ENCODE measurements around the gene TMED4. TPM values are rescaled to one million over a fixed set of nuclear protein-coding genes. Genes with fewer than 3 reads are reported as not detected.
A peak's percentile ranks its signal among the peaks of the same experiment; 100 is the strongest.
"Not testable (repeated sequence)": the region's sequence is repeated elsewhere in the genome, so short reads cannot be mapped to it uniquely, and the experiment has no call there.

TMED4 gene
- total RNA-seq, 1 donor from 2014 or later = 78.4 TPM

- intact Hi-C loops (cut with micrococcal nuclease) = no loop called here
- H3K4me1 Mint-ChIP-seq = peaks cover 18% of the 10 kb centered on the region
- H3K27me3 Mint-ChIP-seq = no peaks in the 10 kb centered on the region
- no peaks in the 10 kb centered on the region for H3K9me3 Mint-ChIP-seq
- H3K4me3 Mint-ChIP-seq = no peak overlapping the region
- no peak for DNase-seq
- peaks cover 78% of the 10 kb centered on the region for H3K36me3 Mint-ChIP-seq (ENCODE audit: low read depth)
- no peak overlapping the region for H3K27ac Mint-ChIP-seq
These were observed 12.1 kb downstream of the TMED4 start for GRCh38 chr7:44569959-44570358.

GRCh38 chr7:44568771-44569560 is 13.1 kb downstream of the TMED4 start:
- Mint-ChIP-seq H3K4me3 (no peak overlapping the region), H3K27ac (no peak overlapping the region), H3K4me1 (peaks cover 9% of the 10 kb centered on the region), H3K36me3 (ENCODE audit: low read depth) (peaks cover 83% of the 10 kb centered on the region), H3K27me3 (no peaks in the 10 kb centered on the region), H3K9me3 (no peaks in the 10 kb centered on the region)
- no peak for DNase-seq
- intact Hi-C loops (cut with micrococcal nuclease) = no loop called here

- Mint-ChIP-seq H3K36me3 (ENCODE audit: low read depth) (peaks cover 77% of the 10 kb centered on the region), H3K4me3 (no peak overlapping the region), H3K27ac (no peak overlapping the region), H3K4me1 (peaks cover 8% of the 10 kb centered on the region), H3K9me3 (no peaks in the 10 kb centered on the region), H3K27me3 (no peaks in the 10 kb centered on the region)
- no peak for DNase-seq
- intact Hi-C loops (cut with micrococcal nuclease) = no loop called here
These were observed 14.1 kb downstream of the TMED4 start for GRCh38 chr7:44567884-44568283.

- DNase-seq = no peak
- Mint-ChIP-seq H3K9me3 (no peaks in the 10 kb centered on the region), H3K27ac (no peak overlapping the region), H3K4me3 (no peak overlapping the region), H3K27me3 (no peaks in the 10 kb centered on the region), H3K4me1 (no peaks in the 10 kb centered on the region), H3K36me3 (ENCODE audit: low read depth) (peaks cover 66% of the 10 kb centered on the region)
- intact Hi-C loops (cut with micrococcal nuclease) = no loop called here
These were observed 15.4 kb downstream of the TMED4 start for GRCh38 chr7:44566680-44567079.

GRCh38 chr7:44565795-44566559 is 16.1 kb downstream of the TMED4 start:
- Mint-ChIP-seq H3K36me3 (ENCODE audit: low read depth) (peaks cover 59% of the 10 kb centered on the region), H3K4me3 (no peak overlapping the region), H3K9me3 (no peaks in the 10 kb centered on the region), H3K4me1 (no peaks in the 10 kb centered on the region), H3K27me3 (no peaks in the 10 kb centered on the region), H3K27ac (no peak overlapping the region)
- DNase-seq = no peak
- intact Hi-C loops (cut with micrococcal nuclease) = loop anchor here (2.0 kb wide), 2 partner anchors 217 to 325 kb away; no protein-coding TSS in a partner anchor

- H3K36me3 Mint-ChIP-seq (ENCODE audit: low read depth) = peaks cover 53% of the 10 kb centered on the region
- H3K27me3 Mint-ChIP-seq = no peaks in the 10 kb centered on the region
- H3K4me1 Mint-ChIP-seq = no peaks in the 10 kb centered on the region
- intact Hi-C loops (cut with micrococcal nuclease) = loop anchor here (2.0 kb wide), 2 partner anchors 216 to 324 kb away; no protein-coding TSS in a partner anchor
- no peak overlapping the region for H3K4me3 Mint-ChIP-seq
- DNase-seq = peak; percentile 90
- H3K27ac Mint-ChIP-seq = peak overlapping the region; percentile 38
- no peaks in the 10 kb centered on the region for H3K9me3 Mint-ChIP-seq
These were observed 16.8 kb downstream of the TMED4 start for GRCh38 chr7:44565097-44565794.

- H3K4me1 Mint-ChIP-seq = no peaks in the 10 kb centered on the region
- H3K4me3 Mint-ChIP-seq = no peak overlapping the region
- H3K36me3 Mint-ChIP-seq (ENCODE audit: low read depth) = peaks cover 49% of the 10 kb centered on the region
- no peaks in the 10 kb centered on the region for H3K27me3 Mint-ChIP-seq
- no peak overlapping the region for H3K27ac Mint-ChIP-seq
- H3K9me3 Mint-ChIP-seq = no peaks in the 10 kb centered on the region
- DNase-seq = no peak
- intact Hi-C loops (cut with micrococcal nuclease) = loop anchor here (2.0 kb wide), 2 partner anchors 216 to 324 kb away; no protein-coding TSS in a partner anchor
These were observed 17.4 kb downstream of the TMED4 start for GRCh38 chr7:44564606-44565005.

- H3K4me3 Mint-ChIP-seq = no peak overlapping the region
- H3K27me3 Mint-ChIP-seq = no peaks in the 10 kb centered on the region
- no peak for DNase-seq
- H3K36me3 Mint-ChIP-seq (ENCODE audit: low read depth) = peaks cover 37% of the 10 kb centered on the region
- H3K4me1 Mint-ChIP-seq = no peaks in the 10 kb centered on the region
- intact Hi-C loops (cut with micrococcal nuclease) = no loop called here
- H3K9me3 Mint-ChIP-seq = no peaks in the 10 kb centered on the region
- H3K27ac Mint-ChIP-seq = no peak overlapping the region
These were observed 18.8 kb downstream of the TMED4 start for GRCh38 chr7:44563171-44563679.

GRCh38 chr7:44562622-44562962 is 19.4 kb downstream of the TMED4 start:
- H3K27ac Mint-ChIP-seq; DNase-seq; H3K4me3 Mint-ChIP-seq; H3K4me1 Mint-ChIP-seq; intact Hi-C loops (cut with micrococcal nuclease); H3K9me3 Mint-ChIP-seq; H3K27me3 Mint-ChIP-seq: not testable (repeated sequence)
- H3K36me3 Mint-ChIP-seq (ENCODE audit: low read depth) = peaks cover 32% of the 10 kb centered on the region

- peaks cover 2% of the 10 kb centered on the region for H3K27me3 Mint-ChIP-seq
- intact Hi-C loops (cut with micrococcal nuclease) = no loop called here
These were observed 19.9 kb downstream of the TMED4 start for GRCh38 chr7:44561962-44562621.

GRCh38 chr7:44561481-44561880 is 20.6 kb downstream of the TMED4 start:
- H3K36me3 Mint-ChIP-seq (ENCODE audit: low read depth) = peaks cover 23% of the 10 kb centered on the region
- no peaks in the 10 kb centered on the region for H3K4me1 Mint-ChIP-seq
- no peaks in the 10 kb centered on the region for H3K9me3 Mint-ChIP-seq
- H3K27ac Mint-ChIP-seq = no peak overlapping the region
- H3K4me3 Mint-ChIP-seq = no peak overlapping the region
- intact Hi-C loops (cut with micrococcal nuclease) = no loop called here
- H3K27me3 Mint-ChIP-seq = peaks cover 3% of the 10 kb centered on the region
- no peak for DNase-seq

More at GRCh38 chr7:44561962-44562621, 19.9 kb downstream of the TMED4 start:
- H3K27ac Mint-ChIP-seq = no peak overlapping the region
- H3K4me3 Mint-ChIP-seq = no peak overlapping the region
- no peak for DNase-seq
- no peaks in the 10 kb centered on the region for H3K4me1 Mint-ChIP-seq
- no peaks in the 10 kb centered on the region for H3K9me3 Mint-ChIP-seq
- H3K36me3 Mint-ChIP-seq (ENCODE audit: low read depth) = peaks cover 27% of the 10 kb centered on the region

- Mint-ChIP-seq H3K4me1 (no peaks in the 10 kb centered on the region), H3K9me3 (no peaks in the 10 kb centered on the region), H3K36me3 (ENCODE audit: low read depth) (peaks cover 9% of the 10 kb centered on the region), H3K4me3 (no peak overlapping the region), H3K27ac (no peak overlapping the region), H3K27me3 (peaks cover 10% of the 10 kb centered on the region)
- DNase-seq = no peak
- intact Hi-C loops (cut with micrococcal nuclease) = no loop called here
These were observed 22.5 kb downstream of the TMED4 start for GRCh38 chr7:44559485-44559884.

GRCh38 chr7:44557485-44557884 is 24.5 kb downstream of the TMED4 start:
- no peak overlapping the region for H3K27ac Mint-ChIP-seq
- no peaks in the 10 kb centered on the region for H3K4me1 Mint-ChIP-seq
- H3K4me3 Mint-ChIP-seq = no peak overlapping the region
- H3K9me3 Mint-ChIP-seq = no peaks in the 10 kb centered on the region
- intact Hi-C loops (cut with micrococcal nuclease) = no loop called here
- H3K27me3 Mint-ChIP-seq = peaks cover 13% of the 10 kb centered on the region
- no peak for DNase-seq
- no peaks in the 10 kb centered on the region for H3K36me3 Mint-ChIP-seq (ENCODE audit: low read depth)

All from activated CD4-positive, alpha-beta T cell treated with anti-CD3 and anti-CD28 coated beads, Interleukin-2, amount 10 ng/mL, durations not matched to agents 24 days and 14 days (primary cell).